Neural progenitor cell (in vitro differentiated cells): ENCODE data around the gene TRHDE. TPM values are rescaled to one million over a fixed set of nuclear protein-coding genes. Genes with fewer than 3 reads are reported as not detected.

Source experiments
- DNase-seq: peaks from one replicate; pipeline ENCODE4 v3.0.0-alpha.2; 2016; ENCODE audit warnings: low spot score
- H2AFZ ChIP-seq: fragments of 200-600 bp; sonication (generic); replicated peaks from 2 replicates; pipeline ENCODE4 v1.6.1; 2016; ENCODE audit warnings: antibody characterized with exemption
- H3F3A ChIP-seq: fragments of 200-600 bp; sonication (generic); 2 replicates; pipeline ENCODE4 v1.6.1; 2016; ENCODE audit warnings: antibody characterized with exemption, low read depth
- H3K27ac ChIP-seq: fragments of 200-600 bp; sonication (generic); 2 replicates; pipeline ENCODE4 v1.5.1; 2016; ENCODE audit warnings: mild to moderate bottlenecking
- H3K27me3 ChIP-seq: fragments of 200-600 bp; sonication (generic); 2 replicates; pipeline ENCODE4 v1.6.1; 2016; ENCODE audit warnings: mild to moderate bottlenecking, moderate library complexity
- H3K36me3 ChIP-seq: fragments of 200-600 bp; sonication (generic); 2 replicates; pipeline ENCODE4 v1.5.1; 2016
- H3K4me1 ChIP-seq: fragments of 200-600 bp; sonication (generic); 2 replicates; pipeline ENCODE4 v1.6.1; 2016; ENCODE audit warnings: mixed run types
- H3K4me2 ChIP-seq: fragments of 200-600 bp; sonication (generic); 2 replicates; pipeline ENCODE4 v1.6.1; 2016
- H3K4me3 ChIP-seq: fragments of 200-600 bp; sonication (generic); 2 replicates; pipeline ENCODE4 v1.5.1; 2016
- H3K79me2 ChIP-seq: fragments of 200-600 bp; sonication (generic); 2 replicates; pipeline ENCODE4 v1.6.1; 2016; ENCODE audit warnings: low read depth
- H3K9ac ChIP-seq: fragments of 200-600 bp; sonication (generic); 2 replicates; pipeline ENCODE4 v1.6.1; 2016
- H3K9me3 ChIP-seq: fragments of 200-600 bp; sonication (generic); 2 replicates; pipeline ENCODE4 v1.5.1; 2016; ENCODE audit warnings: low read depth
- H4K20me1 ChIP-seq: fragments of 200-600 bp; sonication (generic); 2 replicates; pipeline ENCODE4 v1.6.1; 2016; ENCODE audit warnings: low read depth
- H3K27ac Mint-ChIP-seq: 3 replicates; pipeline ENCODE4 v1.8.0; 2021; ENCODE audit warnings: mixed read lengths
- H3K27me3 Mint-ChIP-seq: 2 replicates; pipeline ENCODE4 v1.8.0; 2022; ENCODE audit warnings: low read depth, mild to moderate bottlenecking, inconsistent platforms, moderate library complexity, mixed read lengths; ENCODE audit not compliant: insufficient read depth
- H3K36me3 Mint-ChIP-seq: 3 replicates; pipeline ENCODE4 v1.8.0; 2021; ENCODE audit warnings: mixed read lengths
- H3K4me1 Mint-ChIP-seq: 3 replicates; pipeline ENCODE4 v1.8.0; 2021; ENCODE audit warnings: mixed read lengths
- H3K4me3 Mint-ChIP-seq: 3 replicates; pipeline ENCODE4 v1.8.0; 2021; ENCODE audit warnings: mild to moderate bottlenecking, moderate library complexity, mixed read lengths
- H3K9me3 Mint-ChIP-seq: 3 replicates; pipeline ENCODE4 v1.8.0; 2020; ENCODE audit warnings: mixed read lengths
- EZH2 ChIP-seq: fragments of 200-600 bp; sonication (generic); IDR thresholded peaks from 2 replicates; pipeline ENCODE4 v1.6.1; 2017; ENCODE audit warnings: antibody characterized with exemption, mild to moderate bottlenecking, moderate library complexity
- EZH2phosphoT487 ChIP-seq: fragments of 200-600 bp; sonication (generic); IDR thresholded peaks from 2 replicates; pipeline ENCODE4 v1.6.1; 2017; ENCODE audit warnings: antibody characterized with exemption
- total RNA-seq: library from RNA; depleted of rRNA; stranded (reverse); fragments of >200 nt; gene quantifications from 2 replicates; pipeline ENCODE4 v1.2.3, GENCODE V29; 2015; ENCODE audit warnings: low replicate concordance
- TF ChIP-seq, protein P1 (sequence below): fragments of 200-600 bp; sonication (generic); IDR thresholded peaks from 2 replicates; pipeline ENCODE4 v1.5.1; 2017; ENCODE audit warnings: antibody characterized with exemption, mild to moderate bottlenecking

The TRHDE gene
- total RNA-seq, 1 donor from 2014 or later, result 4.5 TPM

GRCh38 chr12:72465155-72465554, 193.0 kb downstream of the TRHDE start:
- Mint-ChIP-seq H3K36me3 (no peaks in the 10 kb centered on the region), H3K27ac (no peak overlapping the region), H3K4me1 (no peaks in the 10 kb centered on the region), H3K4me3 (no peak overlapping the region), H3K27me3 (no peaks in the 10 kb centered on the region), H3K9me3 (no peaks in the 10 kb centered on the region)
- Histone ChIP-seq H3K4me1 (no peaks in the 10 kb centered on the region), H3F3A (no peaks in the 10 kb centered on the region), H3K9ac (no peak overlapping the region), H3K27ac (no peak overlapping the region), H3K4me2 (no peak overlapping the region), H3K36me3 (no peaks in the 10 kb centered on the region), H3K4me3 (no peak overlapping the region), H3K9me3 (no peaks in the 10 kb centered on the region), H3K27me3 (no peaks in the 10 kb centered on the region), H2AFZ (no peak overlapping the region), H3K79me2 (no peaks in the 10 kb centered on the region), H4K20me1 (no peaks in the 10 kb centered on the region)
- no peak for TF ChIP-seq EZH2phosphoT487
- TF ChIP-seq, protein P1, sequence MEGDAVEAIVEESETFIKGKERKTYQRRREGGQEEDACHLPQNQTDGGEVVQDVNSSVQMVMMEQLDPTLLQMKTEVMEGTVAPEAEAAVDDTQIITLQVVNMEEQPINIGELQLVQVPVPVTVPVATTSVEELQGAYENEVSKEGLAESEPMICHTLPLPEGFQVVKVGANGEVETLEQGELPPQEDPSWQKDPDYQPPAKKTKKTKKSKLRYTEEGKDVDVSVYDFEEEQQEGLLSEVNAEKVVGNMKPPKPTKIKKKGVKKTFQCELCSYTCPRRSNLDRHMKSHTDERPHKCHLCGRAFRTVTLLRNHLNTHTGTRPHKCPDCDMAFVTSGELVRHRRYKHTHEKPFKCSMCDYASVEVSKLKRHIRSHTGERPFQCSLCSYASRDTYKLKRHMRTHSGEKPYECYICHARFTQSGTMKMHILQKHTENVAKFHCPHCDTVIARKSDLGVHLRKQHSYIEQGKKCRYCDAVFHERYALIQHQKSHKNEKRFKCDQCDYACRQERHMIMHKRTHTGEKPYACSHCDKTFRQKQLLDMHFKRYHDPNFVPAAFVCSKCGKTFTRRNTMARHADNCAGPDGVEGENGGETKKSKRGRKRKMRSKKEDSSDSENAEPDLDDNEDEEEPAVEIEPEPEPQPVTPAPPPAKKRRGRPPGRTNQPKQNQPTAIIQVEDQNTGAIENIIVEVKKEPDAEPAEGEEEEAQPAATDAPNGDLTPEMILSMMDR, result no peak
- no peak for TF ChIP-seq EZH2
- no peak for DNase-seq

DNA sequence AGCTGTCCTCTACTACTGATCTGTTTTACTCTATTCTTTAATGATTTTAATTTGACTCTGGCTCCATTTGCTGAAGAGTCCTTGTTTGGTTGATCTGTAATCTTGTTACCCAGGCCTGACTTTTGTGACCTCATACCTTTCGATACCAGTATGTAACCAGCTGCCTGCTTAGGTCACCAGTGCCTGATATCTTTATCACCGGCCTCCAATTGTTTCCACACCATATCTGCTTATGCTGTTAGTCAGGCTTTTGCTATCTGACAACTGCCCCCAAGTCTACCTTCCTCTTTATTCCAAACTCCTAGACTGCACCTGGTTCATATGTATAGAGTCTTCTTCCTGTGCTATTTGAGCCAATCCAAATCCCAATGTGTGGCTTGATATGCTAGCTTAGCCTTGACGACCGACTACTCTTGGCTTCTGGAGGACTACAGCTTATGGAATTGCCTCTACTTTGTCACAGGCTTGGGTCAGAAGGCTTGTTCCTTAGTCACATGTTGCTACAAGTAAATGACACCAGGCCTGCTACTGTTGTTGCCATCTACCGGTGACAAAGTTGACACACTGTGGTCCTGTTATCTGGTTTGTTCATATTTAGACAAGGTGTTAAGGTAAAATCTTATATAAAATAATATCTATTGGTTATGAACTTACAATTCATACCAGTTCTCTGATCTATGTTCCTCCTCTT, 193.9 kb downstream of the TRHDE start:
- no peaks in the 10 kb centered on the region for H3K9me3 Mint-ChIP-seq
- no peaks in the 10 kb centered on the region for H3K36me3 Mint-ChIP-seq
- H3K4me1 ChIP-seq, result no peaks in the 10 kb centered on the region
- no peak overlapping the region for H3K9ac ChIP-seq
- no peaks in the 10 kb centered on the region for H3K9me3 ChIP-seq
- no peak overlapping the region for H3K4me3 ChIP-seq
- no peak overlapping the region for H3K27ac ChIP-seq
- DNase-seq, result no peak
- H3K4me1 Mint-ChIP-seq, result no peaks in the 10 kb centered on the region
- H3K27me3 Mint-ChIP-seq, result peaks cover 1% of the 10 kb centered on the region
- no peak for TF ChIP-seq EZH2phosphoT487
- no peak for TF ChIP-seq EZH2
- TF ChIP-seq, protein P1, result no peak
- no peak overlapping the region for H3K4me3 Mint-ChIP-seq
- no peaks in the 10 kb centered on the region for H3K36me3 ChIP-seq
- H3K4me2 ChIP-seq, result no peak overlapping the region
- no peak overlapping the region for H2AFZ ChIP-seq
- no peaks in the 10 kb centered on the region for H3F3A ChIP-seq
- H3K79me2 ChIP-seq, result no peaks in the 10 kb centered on the region
- H4K20me1 ChIP-seq, result no peaks in the 10 kb centered on the region
- no peaks in the 10 kb centered on the region for H3K27me3 ChIP-seq
- H3K27ac Mint-ChIP-seq, result no peak overlapping the region

GRCh38 chr12:72467985-72468384, 195.8 kb downstream of the TRHDE start:
- Histone ChIP-seq H3K36me3 (no peaks in the 10 kb centered on the region), H3F3A (no peaks in the 10 kb centered on the region), H4K20me1 (no peaks in the 10 kb centered on the region), H3K4me3 (no peak overlapping the region), H3K9ac (no peak overlapping the region), H3K27me3 (no peaks in the 10 kb centered on the region), H3K79me2 (no peaks in the 10 kb centered on the region), H3K9me3 (no peaks in the 10 kb centered on the region), H3K27ac (no peak overlapping the region), H3K4me1 (peaks cover 7% of the 10 kb centered on the region), H3K4me2 (no peak overlapping the region), H2AFZ (no peak overlapping the region)
- Mint-ChIP-seq H3K27me3 (peaks cover 4% of the 10 kb centered on the region), H3K4me3 (no peak overlapping the region), H3K9me3 (no peaks in the 10 kb centered on the region), H3K36me3 (no peaks in the 10 kb centered on the region), H3K27ac (no peak overlapping the region), H3K4me1 (peaks cover 4% of the 10 kb centered on the region)
- DNase-seq, result no peak
- TF ChIP-seq EZH2 (no peak), EZH2phosphoT487 (no peak)
- TF ChIP-seq, protein P1, result no peak
